ENCODE measurements around the gene NCKAP1.

DNA sequence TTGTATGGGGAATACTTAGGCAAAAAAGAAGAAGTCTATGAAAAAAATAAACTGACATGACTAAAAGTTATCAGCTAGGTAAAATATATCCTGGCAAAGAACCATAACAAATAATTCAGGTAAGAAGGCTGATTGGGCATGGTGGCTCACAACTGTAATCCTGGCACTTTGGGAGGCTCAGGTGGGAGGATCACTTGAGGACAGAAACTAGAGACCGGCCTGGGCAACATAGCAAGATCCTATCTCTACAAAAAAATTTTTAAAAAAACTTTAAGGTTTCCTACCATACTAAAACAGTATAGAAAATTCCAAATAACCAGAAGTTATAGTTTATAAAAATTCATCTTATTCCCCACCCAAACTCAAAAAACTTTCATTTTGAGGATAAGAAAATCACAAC is 10.8 kb downstream of the NCKAP1 start:
- TF ChIP-seq, protein P1, sequence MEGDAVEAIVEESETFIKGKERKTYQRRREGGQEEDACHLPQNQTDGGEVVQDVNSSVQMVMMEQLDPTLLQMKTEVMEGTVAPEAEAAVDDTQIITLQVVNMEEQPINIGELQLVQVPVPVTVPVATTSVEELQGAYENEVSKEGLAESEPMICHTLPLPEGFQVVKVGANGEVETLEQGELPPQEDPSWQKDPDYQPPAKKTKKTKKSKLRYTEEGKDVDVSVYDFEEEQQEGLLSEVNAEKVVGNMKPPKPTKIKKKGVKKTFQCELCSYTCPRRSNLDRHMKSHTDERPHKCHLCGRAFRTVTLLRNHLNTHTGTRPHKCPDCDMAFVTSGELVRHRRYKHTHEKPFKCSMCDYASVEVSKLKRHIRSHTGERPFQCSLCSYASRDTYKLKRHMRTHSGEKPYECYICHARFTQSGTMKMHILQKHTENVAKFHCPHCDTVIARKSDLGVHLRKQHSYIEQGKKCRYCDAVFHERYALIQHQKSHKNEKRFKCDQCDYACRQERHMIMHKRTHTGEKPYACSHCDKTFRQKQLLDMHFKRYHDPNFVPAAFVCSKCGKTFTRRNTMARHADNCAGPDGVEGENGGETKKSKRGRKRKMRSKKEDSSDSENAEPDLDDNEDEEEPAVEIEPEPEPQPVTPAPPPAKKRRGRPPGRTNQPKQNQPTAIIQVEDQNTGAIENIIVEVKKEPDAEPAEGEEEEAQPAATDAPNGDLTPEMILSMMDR (IDR thresholded peaks at IDR 0.05) = no peak
- no peak for TF ChIP-seq POLR2AphosphoS5 (IDR thresholded peaks at IDR 0.05)
- no peak for TF ChIP-seq POLR2A (IDR thresholded peaks at IDR 0.05)
- TF ChIP-seq EP300 (IDR thresholded peaks at IDR 0.05) = no peak

All from suprapubic skin (tissue), 4 donors.